GM19328 (cell line): ENCODE measurements around the gene GSN.
"Not testable (repeated sequence)": the region's sequence is repeated elsewhere in the genome, so short reads cannot be mapped to it uniquely, and the experiment has no call there.

ENCODE experiments used
- ATAC-seq: cut with Tn5 transposase; IDR thresholded peaks from one replicate; pipeline ENCODE4 v1.9.1; 2021; ENCODE audit warnings: mild to moderate bottlenecking, moderate library complexity; ENCODE audit not compliant: unreplicated experiment

GSN gene

GRCh38 chr9:121286973-121287741, 19.2 kb downstream of the GSN start:
- no peak for ATAC-seq

DNA sequence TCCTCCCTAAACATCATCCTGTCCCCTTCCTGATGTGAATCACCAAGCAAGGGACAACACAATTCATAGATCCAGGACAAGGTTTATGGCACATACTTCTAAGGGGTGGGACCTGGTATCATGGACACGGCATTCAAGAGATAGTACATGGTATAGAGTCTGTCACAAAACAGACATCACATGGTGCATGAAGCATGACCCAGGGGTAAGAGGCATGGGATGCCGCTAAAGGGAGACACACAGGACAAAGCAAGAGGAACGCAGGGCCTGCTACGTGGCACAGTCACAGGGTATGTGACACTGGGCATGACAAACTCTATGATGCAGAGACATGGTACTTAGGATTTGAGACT, 20.7 kb downstream of the GSN start:
- no peak for ATAC-seq

DNA sequence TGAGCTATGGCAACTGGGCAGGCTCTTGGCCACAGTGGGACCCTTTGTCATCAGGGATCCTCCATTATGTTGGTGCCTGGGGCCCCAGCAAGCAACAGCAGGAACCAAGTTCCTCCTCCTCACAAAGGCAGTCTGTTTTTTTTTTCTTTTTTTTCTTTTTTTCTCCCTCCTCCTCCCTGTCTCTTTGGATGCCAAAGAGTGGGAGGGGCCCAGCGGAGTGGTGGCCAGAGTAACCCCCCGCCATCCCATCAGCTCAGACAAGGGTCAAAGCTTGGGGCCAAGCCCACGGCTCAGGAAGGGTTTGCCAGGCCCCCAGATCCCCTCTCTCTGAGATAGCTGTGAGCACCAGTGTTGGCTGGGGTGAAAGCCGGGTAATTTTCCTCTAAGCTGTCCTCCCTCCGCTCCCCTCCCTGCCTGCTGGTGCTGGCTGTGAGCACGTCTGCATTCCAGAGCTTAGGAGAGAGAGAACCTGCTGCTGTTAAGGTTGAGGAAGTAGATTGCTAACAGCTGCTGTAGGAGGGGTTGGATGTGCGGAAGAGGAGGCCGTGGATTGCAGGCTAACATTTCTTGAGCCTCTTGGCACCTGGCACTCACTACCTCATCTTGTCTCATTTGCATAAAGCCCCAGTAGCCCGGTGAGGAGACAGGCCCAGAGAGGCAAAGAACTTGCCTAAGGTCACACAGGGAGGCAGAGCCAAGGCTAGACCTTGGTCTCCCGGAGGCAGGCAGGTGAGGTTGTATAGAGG, 21.2 kb downstream of the GSN start:
- no peak for ATAC-seq

GRCh38 chr9:121289772-121290370, 21.9 kb downstream of the GSN start:
- no peak for ATAC-seq

DNA sequence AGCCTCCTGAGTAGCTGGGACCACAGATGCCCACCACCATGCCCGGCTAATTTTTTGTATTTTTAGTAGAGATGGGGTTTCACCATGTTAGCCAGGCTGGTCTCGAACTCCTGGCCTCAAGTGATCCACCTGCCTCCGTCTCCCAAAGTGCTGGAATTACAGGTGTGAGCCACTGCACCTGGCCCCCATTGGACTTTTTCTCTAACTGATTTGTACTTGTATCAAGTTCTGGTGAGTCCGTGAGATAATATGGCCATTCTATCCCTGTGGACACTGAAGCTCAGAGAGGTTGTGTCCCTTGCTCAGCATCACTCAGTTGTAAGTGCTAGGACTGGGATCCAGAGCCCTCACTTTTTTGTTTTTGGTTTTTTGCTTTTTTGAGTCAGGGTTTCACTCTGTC, 23.6 kb downstream of the GSN start:
- ATAC-seq = not testable (repeated sequence)

GRCh38 chr9:121292051-121292450, 24.1 kb downstream of the GSN start:
- ATAC-seq = no peak

GRCh38 chr9:121292801-121293241, 24.9 kb downstream of the GSN start:
- ATAC-seq = no peak

DNA sequence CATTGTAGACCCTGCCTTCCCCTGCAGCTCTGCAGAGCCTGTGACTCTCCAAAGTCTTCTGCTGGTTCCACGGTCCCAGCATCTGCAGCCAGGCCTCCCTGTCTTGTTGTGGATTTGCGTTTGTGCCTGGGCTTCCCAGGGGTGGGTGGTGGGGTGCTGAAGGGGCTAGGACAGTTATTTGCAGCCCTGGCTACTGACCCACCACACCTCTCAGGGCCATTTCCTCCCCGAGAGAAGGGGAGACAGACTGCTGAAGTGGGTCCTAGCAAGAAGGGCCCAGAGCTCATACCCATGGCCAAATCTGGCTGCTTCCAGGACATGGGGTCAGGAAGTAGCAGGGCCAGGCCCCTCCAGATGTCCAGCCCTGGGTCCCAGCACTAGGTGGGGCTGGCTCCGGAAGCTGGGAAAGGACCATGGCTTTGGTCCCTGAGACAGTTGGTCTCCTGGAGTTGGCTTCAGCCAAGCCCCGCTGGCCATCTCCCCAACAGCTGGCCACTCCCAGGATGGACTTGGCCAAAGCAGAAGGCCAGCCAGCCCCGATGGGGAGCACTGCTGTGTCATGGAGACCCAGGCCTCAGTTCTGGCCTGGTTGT, 26.3 kb downstream of the GSN start:
- no peak for ATAC-seq

- no peak for ATAC-seq
These were observed 27.1 kb downstream of the GSN start for GRCh38 chr9:121294866-121295661.

DNA sequence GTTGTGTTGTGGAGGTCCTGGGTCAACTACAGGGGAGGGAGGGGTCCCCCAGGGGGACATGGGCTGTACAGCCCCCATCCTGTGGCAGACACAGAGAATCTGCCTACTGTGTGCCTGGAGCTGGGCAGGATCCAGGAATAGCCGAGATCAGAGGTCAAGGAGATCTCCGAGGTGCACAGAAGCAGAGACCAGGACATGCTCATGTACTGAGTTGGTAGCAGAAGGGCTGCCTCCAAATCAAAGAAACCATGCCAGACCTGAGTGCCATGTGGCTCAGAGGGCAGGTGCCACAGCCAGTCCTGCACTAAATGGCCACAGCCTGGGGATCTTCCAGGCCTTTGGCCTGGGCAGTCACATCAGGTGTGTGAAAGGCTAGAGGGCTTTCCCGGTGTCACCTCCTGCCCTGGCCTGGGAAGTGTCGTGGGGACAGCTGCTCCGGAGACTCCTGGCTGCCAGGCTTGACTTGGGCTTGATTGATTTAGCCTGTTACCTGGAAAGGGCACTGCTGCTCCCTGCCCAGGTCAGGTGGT, 27.8 kb downstream of the GSN start:
- no peak for ATAC-seq

GRCh38 chr9:121296213-121297127, 28.5 kb downstream of the GSN start:
- ATAC-seq = no peak

- no peak for ATAC-seq
These were observed 29.4 kb downstream of the GSN start for GRCh38 chr9:121297389-121297788.

DNA sequence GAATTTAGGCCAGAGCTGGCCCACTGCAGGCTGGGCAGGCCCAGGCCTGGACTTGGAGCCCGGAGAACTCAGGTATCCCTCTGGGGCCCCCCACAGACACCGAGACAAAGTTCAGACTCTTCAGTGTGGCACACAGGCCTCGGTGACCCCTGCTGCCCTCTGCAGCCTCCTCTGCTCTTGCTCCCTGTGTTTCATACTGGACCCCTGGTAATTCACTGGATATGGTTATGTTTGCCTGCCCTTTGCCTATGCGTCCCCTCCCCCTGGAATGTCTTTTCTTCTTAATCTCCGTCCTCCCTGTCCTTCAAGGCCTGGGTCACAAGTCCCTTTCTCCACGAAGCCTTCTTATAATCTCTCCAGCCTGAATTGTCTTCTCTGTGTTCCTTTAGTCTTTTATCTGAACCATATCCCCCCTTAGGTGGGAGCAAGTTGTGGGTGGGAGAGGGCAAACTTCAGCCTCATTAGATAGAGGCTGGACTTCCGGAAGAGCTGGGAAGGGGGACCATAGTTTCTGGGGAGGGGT, 30.1 kb downstream of the GSN start:
- ATAC-seq = no peak

GRCh38 chr9:121298689-121299466, 30.9 kb downstream of the GSN start:
- ATAC-seq = no peak

DNA sequence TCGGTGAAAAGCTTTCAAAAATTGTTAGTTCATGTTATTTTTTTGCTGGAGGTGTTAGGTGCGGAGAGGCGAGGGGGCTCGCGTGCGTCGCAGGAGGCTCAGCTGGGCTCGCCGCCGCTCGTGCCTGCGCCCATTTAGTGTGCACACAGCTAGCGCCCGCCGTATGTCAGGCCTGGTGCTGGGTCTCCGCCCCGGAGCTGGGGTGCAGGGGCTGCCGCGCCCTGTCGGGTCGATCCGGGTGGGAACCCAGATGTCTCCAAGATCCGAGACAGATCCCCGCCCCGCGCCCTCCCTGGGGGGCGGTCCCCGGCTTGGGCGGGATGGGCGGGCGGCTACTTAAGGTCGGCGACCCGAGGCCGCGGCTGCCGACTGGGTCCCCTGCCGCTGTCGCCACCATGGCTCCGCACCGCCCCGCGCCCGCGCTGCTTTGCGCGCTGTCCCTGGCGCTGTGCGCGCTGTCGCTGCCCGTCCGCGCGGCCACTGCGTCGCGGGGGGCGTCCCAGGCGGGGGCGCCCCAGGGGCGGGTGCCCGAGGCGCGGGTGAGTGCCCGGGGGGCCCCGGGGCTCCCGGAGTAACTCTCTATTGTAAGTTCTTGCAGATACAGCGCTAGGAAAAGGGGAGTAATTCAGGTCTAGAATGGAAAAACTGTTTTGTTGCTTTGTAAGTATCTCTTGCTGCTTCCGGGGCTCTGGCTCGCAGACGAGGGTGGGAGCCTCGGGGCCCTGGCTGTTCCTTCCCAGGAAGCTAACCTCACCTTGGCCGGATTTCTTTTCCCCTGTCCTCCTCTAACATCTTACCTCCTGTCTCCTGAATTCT, 31.7 kb downstream of the GSN start:
- no peak for ATAC-seq

- ATAC-seq = no peak
These were observed 32.5 kb downstream of the GSN start for GRCh38 chr9:121300283-121301119.

- ATAC-seq = no peak
These were observed 33.9 kb downstream of the GSN start for GRCh38 chr9:121301881-121302286.
